Pancreas (tissue), 10 donors: ENCODE results near the gene CUTA. TPM values are rescaled to one million over a fixed set of nuclear protein-coding genes. Genes with fewer than 3 reads are reported as not detected.
"Not testable (repeated sequence)": the region's sequence is repeated elsewhere in the genome, so short reads cannot be mapped to it uniquely, and the experiment has no call there.

Source experiments
- ATAC-seq, 4 donors: fragments of 200-7000 bp; cut with Tn5 transposase; one replicate each; pipeline versions ENCODE4 v1.8.0 to v1.9.1; 2020; ENCODE audit warnings: mild to moderate bottlenecking in 4 of 4, moderate library complexity in 4 of 4
- DNase-seq, 6 donors: peaks; one replicate each; pipeline ENCODE4 v3.0.0-alpha.2; 2020
- FAIRE-seq: peaks from 2 replicates; lab custom pipeline; 2012; peaks lifted over from hg19 to GRCh38; lab: Jason Lieb, UNC
- H3K27ac ChIP-seq, 4 donors: fragments of 200-600 bp; sonication (generic); 1 replicate in 3 of 4; 2 replicates in 1 of 4; pipeline versions ENCODE4 v1.5.0 to v1.8.0; 2020
- H3K27me3 ChIP-seq, 4 donors: fragments of 200-600 bp; one replicate each; pipeline ENCODE4 v1.8.0; 2021
- H3K36me3 ChIP-seq, 3 donors: fragments of 200-600 bp; sonication (generic) in 1 of 3; one replicate each; pipeline versions ENCODE4 v1.5.0 to v1.8.0; 2020 to 2021
- H3K4me1 ChIP-seq, 3 donors: fragments of 200-600 bp; one replicate each; pipeline ENCODE4 v1.8.0; 2021
- H3K4me3 ChIP-seq, 4 donors: fragments of 200-600 bp; sonication (generic) in 2 of 4; one replicate each; pipeline versions ENCODE4 v1.5.0 to v1.8.0; 2020 to 2021
- H3K9me3 ChIP-seq, 4 donors: fragments of 200-600 bp; one replicate each; pipeline ENCODE4 v1.8.0; 2021
- CTCF ChIP-seq, 4 donors: fragments of 200-600 bp; sonication (generic) in 3 of 4; IDR thresholded peaks; one replicate each; pipeline versions ENCODE4 v1.5.0 to v1.8.0; 2021; ENCODE audit warnings: antibody characterized with exemption in 4 of 4
- WGBS, 2 donors: extraction: QIAGEN DNeasy Blood & Tissue Kit; methylation state at CpG; one replicate each; pipeline ENCODE4 v1.1.7; 2013; 5-methylcytosine and 5-hydroxymethylcytosine counted together
- intact Hi-C, 3 donors: fragments of 100-400 bp; cut with DNase I; formaldehyde crosslinking; loops; one replicate each; pipeline versions ENCODE4 v1.11.1 to v1.14.2; 2022
- polyA plus RNA-seq, 2 donors: library from polyadenylated mRNA; stranded (reverse); fragments of 200-250 nt; gene quantifications; one replicate each; pipeline ENCODE4 v1.2.3, GENCODE V29; 2013
- total RNA-seq, 6 donors: library from RNA; stranded (reverse); fragmentation: NEBNext Ultra II Directional in 4 of 6; extraction: Animal tissue kit (Norgen Biotek cat#: 25700) in 4 of 6; gene quantifications; one replicate each; pipeline versions ENCODE4 v1.2.1 to v1.2.4, GENCODE V29; 2021 to 2023
- donor health status: healthy with polysubstance abuse.
- donor health status: DM: no; HTN: no; CAD: no; lungs with moderate emphysema.
- donor health status: DM: no; HTN: no; CAD: no.
- donor health status: control.
- donor health status: control.
- donor health status: Bipolar disorder and iron deficiency.
- donor health status: DM: yes; HTN: yes; CAD: no.
- donor health status: DM: no; HTN: no; CAD: no.
- donor health status: DM: no; HTN: no; CAD: no.
- donor health status: DM: yes; HTN: yes; CAD: no.

CUTA gene
- total and polyA plus RNA-seq, 8 donors, result 65.0 to 204 (median 83.7) TPM

- H3K9me3 ChIP-seq, result no peaks in the 10 kb centered on the region
- no peak overlapping the region for H3K27ac ChIP-seq
- no peaks in the 10 kb centered on the region for H3K4me1 ChIP-seq
- no peak for FAIRE-seq
- no peak overlapping the region for H3K4me3 ChIP-seq
- DNase-seq, result no peak
- TF ChIP-seq CTCF (IDR thresholded peaks at IDR 0.05), result no peak
- H3K27me3 ChIP-seq, result no peaks in the 10 kb centered on the region
- no peak for ATAC-seq
- no peaks in the 10 kb centered on the region for H3K36me3 ChIP-seq
- intact Hi-C loops, result no loop called here
- WGBS, 2 donors, result 93 to 98% methylated on average over 17 of the region's 17 CpGs
Observed at GRCh38 chr6:33406126-33406525, 11.8 kb downstream of the CUTA start.

GRCh38 chr6:33405386-33405940 is 12.4 kb downstream of the CUTA start:
- ATAC-seq (no peak), DNase-seq (no peak), FAIRE-seq (no peak)
- WGBS, 2 donors, result 87 to 92% methylated on average over 15 of the region's 15 CpGs
- Histone ChIP-seq H3K4me3 (no peak overlapping the region), H3K27me3 (no peaks in the 10 kb centered on the region), H3K36me3 (no peaks in the 10 kb centered on the region), H3K9me3 (no peaks in the 10 kb centered on the region), H3K4me1 (no peaks in the 10 kb centered on the region), H3K27ac (no peak overlapping the region)
- intact Hi-C loops, result no loop called here
- no peak for TF ChIP-seq CTCF (IDR thresholded peaks at IDR 0.05)

GRCh38 chr6:33404884-33405283 is 13.0 kb downstream of the CUTA start:
- FAIRE-seq, result no peak
- no peak for DNase-seq
- TF ChIP-seq CTCF (IDR thresholded peaks at IDR 0.05), result no peak
- Histone ChIP-seq H3K36me3 (no peaks in the 10 kb centered on the region), H3K9me3 (no peaks in the 10 kb centered on the region), H3K4me3 (no peak overlapping the region), H3K27ac (no peak overlapping the region), H3K27me3 (no peaks in the 10 kb centered on the region), H3K4me1 (no peaks in the 10 kb centered on the region)
- 90 to 93% methylated on average over 17 of the region's 17 CpGs for WGBS, 2 donors
- intact Hi-C loops, result no loop called here
- no peak for ATAC-seq

GRCh38 chr6:33399881-33400280 is 18.0 kb downstream of the CUTA start:
- FAIRE-seq, H3K36me3 ChIP-seq, ATAC-seq, DNase-seq, intact Hi-C loops, H3K4me3 ChIP-seq, H3K4me1 ChIP-seq, H3K27ac ChIP-seq, H3K9me3 ChIP-seq, H3K27me3 ChIP-seq: not testable (repeated sequence)
- WGBS, 2 donors, result 94 to 95% methylated on average over 6 of the region's 6 CpGs

- H3K9me3 ChIP-seq, H3K27ac ChIP-seq, intact Hi-C loops, H3K36me3 ChIP-seq, H3K4me1 ChIP-seq, ATAC-seq, H3K27me3 ChIP-seq, DNase-seq, H3K4me3 ChIP-seq, FAIRE-seq: not testable (repeated sequence)
- 97 to 100% methylated on average over 3 of the region's 3 CpGs for WGBS, 2 donors
Observed at GRCh38 chr6:33398601-33399000, 19.3 kb downstream of the CUTA start.

GRCh38 chr6:33397541-33397940 is 20.4 kb downstream of the CUTA start:
- DNase-seq (no peak), FAIRE-seq (no peak), ATAC-seq (no peak)
- intact Hi-C loops, result no loop called here
- Histone ChIP-seq H3K27ac (no peak overlapping the region), H3K4me3 (no peak overlapping the region), H3K36me3 (no peaks in the 10 kb centered on the region), H3K4me1 (no peaks in the 10 kb centered on the region), H3K27me3 (no peaks in the 10 kb centered on the region), H3K9me3 (no peaks in the 10 kb centered on the region)
- WGBS, 2 donors, result 59 to 62% methylated on average over 1 of the region's 1 CpG
- no peak for TF ChIP-seq CTCF (IDR thresholded peaks at IDR 0.05)
